Colonic mucosa (tissue), 4 donors: ENCODE measurements around the gene ERO1B. TPM values are rescaled to one million over a fixed set of nuclear protein-coding genes. Genes with fewer than 3 reads are reported as not detected.
"Not testable (repeated sequence)": the region's sequence is repeated elsewhere in the genome, so short reads cannot be mapped to it uniquely, and the experiment has no call there.

ENCODE experiments used
- DNase-seq: peaks from one replicate; pipeline ENCODE4 v3.0.0-alpha.2; 2020
- H3K27ac ChIP-seq: fragments of 200-600 bp; one replicate; pipeline ENCODE4 v1.8.0; 2021
- H3K27me3 ChIP-seq: fragments of 200-600 bp; one replicate; pipeline ENCODE4 v1.8.0; 2021
- H3K36me3 ChIP-seq: fragments of 200-600 bp; one replicate; pipeline ENCODE4 v1.8.0; 2021
- H3K4me1 ChIP-seq: fragments of 200-600 bp; one replicate; pipeline ENCODE4 v1.8.0; 2021; ENCODE audit warnings: mild to moderate bottlenecking
- H3K4me3 ChIP-seq: fragments of 200-600 bp; one replicate; pipeline ENCODE4 v1.8.0; 2021
- H3K9ac ChIP-seq, 2 donors: one replicate each; pipeline ENCODE4 v1.7.0; 2013; ENCODE audit warnings: control low read depth in 2 of 2, low read depth in 2 of 2, low read length in 2 of 2
- H3K9me3 ChIP-seq: fragments of 200-600 bp; one replicate; pipeline ENCODE4 v1.8.0; 2021
- CTCF ChIP-seq: fragments of 200-600 bp; IDR thresholded peaks from one replicate; pipeline ENCODE4 v1.8.0; 2022; ENCODE audit warnings: antibody characterized with exemption, mild to moderate bottlenecking
- intact Hi-C: fragments of 100-400 bp; cut with DNase I; formaldehyde crosslinking; loops from one replicate; pipeline ENCODE4 v1.14.1; 2022
- total RNA-seq, 2 donors: library from RNA; stranded (reverse); fragmentation: NEBNext Ultra II Directional in 1 of 2; extraction: Animal tissue kit (Norgen Biotek cat#: 25700) in 1 of 2; gene quantifications; one replicate each; pipeline ENCODE4 v1.2.1, GENCODE V29; 2021
- donor health status: healthy.
- donor health status: DM: no; HTN: no; CAD: no.
- donor health status: DM: no; HTN: no; CAD: no.

The ERO1B gene
- total RNA-seq, 2 donors from 2014 or later: 2.3 to 2.7 TPM

- no peaks in the 10 kb centered on the region for H3K36me3 ChIP-seq
- DNase-seq: no peak
- intact Hi-C loops: no loop called here
- no peaks in the 10 kb centered on the region for H3K9me3 ChIP-seq
- no peak for TF ChIP-seq CTCF
- H3K27me3 ChIP-seq: no peaks in the 10 kb centered on the region
- no peaks in the 10 kb centered on the region for H3K4me1 ChIP-seq
- no peak overlapping the region for H3K9ac ChIP-seq
- H3K27ac ChIP-seq: no peak overlapping the region
- H3K4me3 ChIP-seq: no peak overlapping the region
These were observed 88.6 kb downstream of the ERO1B start for GRCh38 chr1:236193184-236193583.

- H3K27me3 ChIP-seq, H3K27ac ChIP-seq, DNase-seq, intact Hi-C loops, H3K4me3 ChIP-seq, H3K36me3 ChIP-seq, H3K4me1 ChIP-seq, H3K9me3 ChIP-seq, H3K9ac ChIP-seq: not testable (repeated sequence)
These were observed 93.7 kb downstream of the ERO1B start for GRCh38 chr1:236188084-236188483.

- DNase-seq, H3K4me3 ChIP-seq, intact Hi-C loops, H3K9ac ChIP-seq, H3K4me1 ChIP-seq, H3K27ac ChIP-seq, H3K9me3 ChIP-seq, H3K36me3 ChIP-seq, H3K27me3 ChIP-seq: not testable (repeated sequence)
These were observed 95.3 kb downstream of the ERO1B start for GRCh38 chr1:236186471-236186870.

- no peaks in the 10 kb centered on the region for H3K36me3 ChIP-seq
- no peak for TF ChIP-seq CTCF
These were observed 96.1 kb downstream of the ERO1B start for GRCh38 chr1:236185687-236186086.

GRCh38 chr1:236181059-236181458 lies 100.7 kb downstream of the ERO1B start:
- TF ChIP-seq CTCF: no peak
- no peaks in the 10 kb centered on the region for H3K36me3 ChIP-seq
- no peaks in the 10 kb centered on the region for H3K27me3 ChIP-seq
- DNase-seq: no peak
- no peak overlapping the region for H3K9ac ChIP-seq
- intact Hi-C loops: no loop called here
- H3K9me3 ChIP-seq: no peaks in the 10 kb centered on the region
- H3K4me1 ChIP-seq: no peaks in the 10 kb centered on the region
- H3K27ac ChIP-seq: no peak overlapping the region
- no peak overlapping the region for H3K4me3 ChIP-seq

More at GRCh38 chr1:236185687-236186086, 96.1 kb downstream of the ERO1B start:
- Histone ChIP-seq H3K9ac (no peak overlapping the region), H3K9me3 (no peaks in the 10 kb centered on the region), H3K27ac (no peak overlapping the region), H3K4me1 (no peaks in the 10 kb centered on the region), H3K27me3 (no peaks in the 10 kb centered on the region), H3K4me3 (no peak overlapping the region)
- intact Hi-C loops: no loop called here
- DNase-seq: no peak

GRCh38 chr1:236179634-236180033 lies 102.1 kb downstream of the ERO1B start:
- intact Hi-C loops: no loop called here

More at GRCh38 chr1:236179634-236180033, 102.1 kb downstream of the ERO1B start:
- Histone ChIP-seq H3K4me3 (no peak overlapping the region), H3K27me3 (no peaks in the 10 kb centered on the region), H3K27ac (no peak overlapping the region), H3K9ac (no peak overlapping the region), H3K4me1 (no peaks in the 10 kb centered on the region), H3K36me3 (no peaks in the 10 kb centered on the region), H3K9me3 (no peaks in the 10 kb centered on the region)
- no peak for DNase-seq
- no peak for TF ChIP-seq CTCF
